CD4-positive, alpha-beta T cell (primary cell): ENCODE results near the gene ZNF443. TPM values are rescaled to one million over a fixed set of nuclear protein-coding genes. Genes with fewer than 3 reads are reported as not detected.
"Not testable (repeated sequence)": the region's sequence is repeated elsewhere in the genome, so short reads cannot be mapped to it uniquely, and the experiment has no call there.

Experiments used
- ATAC-seq: fragments of 200-7000 bp; cut with Tn5 transposase; one replicate; pipeline ENCODE4 v1.10.0; 2022; ENCODE audit warnings: mild to moderate bottlenecking; ENCODE audit not compliant: poor library complexity
- CTCF ChIA-PET: fragments of 350-600 bp; sonication (Branson Sonifier 250); formaldehyde crosslinking; loops from one replicate; lab custom pipeline; 2021; ENCODE audit warnings: antibody characterized with exemption, inconsistent platforms; lab: Charles Lee
- POLR2A ChIA-PET: fragments of 350-600 bp; sonication (Branson Sonifier 250); formaldehyde crosslinking; loops from one replicate; lab custom pipeline; 2021; ENCODE audit warnings: antibody characterized with exemption, inconsistent platforms; lab: Charles Lee
- DNase-seq, 14 experiments: peaks; one replicate each; pipeline ENCODE4 v3.0.0-alpha.2; 2013 to 2020; ENCODE audit warnings: mixed read lengths in 2 of 14
- H3K27ac ChIP-seq, 2 donors: one replicate each; pipeline versions ENCODE4 v1.5.1 to v1.7.0; 2013; ENCODE audit warnings: low read length in 2 of 2, low read depth in 1 of 2, mild to moderate bottlenecking in 1 of 2
- H3K27me3 ChIP-seq, 2 experiments: 1 replicate in 1 of 2; 2 replicates in 1 of 2; pipeline versions ENCODE4 v1.6.1 to v1.7.0; 2013; ENCODE audit warnings: low read length in 2 of 2, control low read depth in 1 of 2, mild to moderate bottlenecking in 1 of 2, moderate library complexity in 1 of 2; ENCODE audit not compliant: insufficient read depth in 2 of 2, control insufficient read depth in 1 of 2
- H3K36me3 ChIP-seq: one replicate; pipeline ENCODE4 v1.6.1; 2013; ENCODE audit warnings: low read length, control low read depth; ENCODE audit not compliant: insufficient read depth
- H3K4me1 ChIP-seq: one replicate; pipeline ENCODE4 v1.6.1; 2013; ENCODE audit warnings: low read length, control low read depth; ENCODE audit not compliant: insufficient read depth
- H3K4me3 ChIP-seq: one replicate; pipeline ENCODE4 v1.5.1; 2013; ENCODE audit warnings: mild to moderate bottlenecking, low read length, moderate library complexity
- H3K9me3 ChIP-seq, 2 experiments: 1 replicate in 1 of 2; 2 replicates in 1 of 2; pipeline versions ENCODE4 v1.6.1 to v1.7.0; 2013; ENCODE audit warnings: low read length in 2 of 2, mild to moderate bottlenecking in 2 of 2, control low read depth in 1 of 2, moderate library complexity in 1 of 2; ENCODE audit not compliant: control insufficient read depth in 1 of 2, insufficient read depth in 1 of 2
- H3K27ac Mint-ChIP-seq: one replicate; pipeline ENCODE4 v1.8.0; 2020; ENCODE audit warnings: mixed read lengths
- H3K27me3 Mint-ChIP-seq: one replicate; pipeline ENCODE4 v1.8.0; 2021; ENCODE audit warnings: mixed read lengths
- H3K36me3 Mint-ChIP-seq: one replicate; pipeline ENCODE4 v1.8.0; 2021; ENCODE audit warnings: low read depth, mixed read lengths
- H3K4me1 Mint-ChIP-seq: one replicate; pipeline ENCODE4 v1.8.0; 2021; ENCODE audit warnings: low read depth, mixed read lengths
- H3K4me3 Mint-ChIP-seq: one replicate; pipeline ENCODE4 v1.8.0; 2020; ENCODE audit warnings: mild to moderate bottlenecking, mixed read lengths
- H3K9me3 Mint-ChIP-seq: one replicate; pipeline ENCODE4 v1.8.0; 2020; ENCODE audit warnings: mixed read lengths
- intact Hi-C, 2 experiments: fragments of 100-400 bp; cut with DNase I in 1 of 2; cut with micrococcal nuclease in 1 of 2; formaldehyde crosslinking; loops; one replicate each; pipeline versions ENCODE4 v1.15.1 to v1.9.0; 2023 to 2025; cut with DNase I, micrococcal nuclease
- total RNA-seq, 174 experiments: library from RNA in 2 of 174; stranded (reverse) in 2 of 174; gene quantifications; one replicate each; pipeline ENCODE4 v1.2.3 and lab custom pipeline; 2021 to 2026
- TF ChIP-seq, protein P1 (sequence below): fragments of 200-600 bp; IDR thresholded peaks from one replicate; pipeline ENCODE4 v1.8.0; 2022; ENCODE audit warnings: antibody characterized with exemption, mild to moderate bottlenecking

Gene ZNF443
- total RNA-seq, 2 experiments from 2014 or later: 1.8 to 2.0 TPM

DNA sequence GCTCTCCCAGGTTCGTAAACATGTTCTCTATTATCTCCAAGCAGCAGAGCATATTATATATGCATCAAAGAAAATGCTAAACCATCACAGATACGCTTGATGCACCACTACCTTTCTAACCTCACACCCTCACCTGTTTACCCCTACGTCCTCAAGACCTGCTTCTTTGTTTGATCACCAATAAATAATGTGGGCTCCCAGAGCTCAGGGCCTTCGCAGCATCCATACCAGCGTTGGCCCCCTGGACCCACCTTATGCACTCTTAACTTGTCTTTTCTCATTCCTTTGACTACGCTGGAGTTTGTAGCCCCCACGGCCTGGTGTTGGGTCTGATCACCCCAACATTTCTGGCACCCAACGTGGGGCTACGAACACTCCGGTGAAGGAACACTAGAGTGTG is 10.0 kb upstream of the ZNF443 start:
- Histone ChIP-seq H3K9me3 (peaks cover 18 to 24% of the 10 kb centered on the region in 2 experiments), H3K27ac (no peak overlapping the region), H3K4me1 (no peaks in the 10 kb centered on the region), H3K4me3 (no peak overlapping the region), H3K27me3 (no peaks in the 10 kb centered on the region), H3K36me3 (no peaks in the 10 kb centered on the region)
- Mint-ChIP-seq H3K27ac (no peak overlapping the region), H3K27me3 (no peaks in the 10 kb centered on the region), H3K4me3 (no peak overlapping the region), H3K36me3 (peaks cover 39% of the 10 kb centered on the region), H3K9me3 (peaks cover 17% of the 10 kb centered on the region), H3K4me1 (no peaks in the 10 kb centered on the region)
- ChIA-PET POLR2A (no interaction called here), CTCF (no interaction called here)
- DNase-seq (no peak), ATAC-seq (no peak)
- intact Hi-C loops: no loop called here
- TF ChIP-seq, protein P1, sequence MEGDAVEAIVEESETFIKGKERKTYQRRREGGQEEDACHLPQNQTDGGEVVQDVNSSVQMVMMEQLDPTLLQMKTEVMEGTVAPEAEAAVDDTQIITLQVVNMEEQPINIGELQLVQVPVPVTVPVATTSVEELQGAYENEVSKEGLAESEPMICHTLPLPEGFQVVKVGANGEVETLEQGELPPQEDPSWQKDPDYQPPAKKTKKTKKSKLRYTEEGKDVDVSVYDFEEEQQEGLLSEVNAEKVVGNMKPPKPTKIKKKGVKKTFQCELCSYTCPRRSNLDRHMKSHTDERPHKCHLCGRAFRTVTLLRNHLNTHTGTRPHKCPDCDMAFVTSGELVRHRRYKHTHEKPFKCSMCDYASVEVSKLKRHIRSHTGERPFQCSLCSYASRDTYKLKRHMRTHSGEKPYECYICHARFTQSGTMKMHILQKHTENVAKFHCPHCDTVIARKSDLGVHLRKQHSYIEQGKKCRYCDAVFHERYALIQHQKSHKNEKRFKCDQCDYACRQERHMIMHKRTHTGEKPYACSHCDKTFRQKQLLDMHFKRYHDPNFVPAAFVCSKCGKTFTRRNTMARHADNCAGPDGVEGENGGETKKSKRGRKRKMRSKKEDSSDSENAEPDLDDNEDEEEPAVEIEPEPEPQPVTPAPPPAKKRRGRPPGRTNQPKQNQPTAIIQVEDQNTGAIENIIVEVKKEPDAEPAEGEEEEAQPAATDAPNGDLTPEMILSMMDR: no peak

DNA sequence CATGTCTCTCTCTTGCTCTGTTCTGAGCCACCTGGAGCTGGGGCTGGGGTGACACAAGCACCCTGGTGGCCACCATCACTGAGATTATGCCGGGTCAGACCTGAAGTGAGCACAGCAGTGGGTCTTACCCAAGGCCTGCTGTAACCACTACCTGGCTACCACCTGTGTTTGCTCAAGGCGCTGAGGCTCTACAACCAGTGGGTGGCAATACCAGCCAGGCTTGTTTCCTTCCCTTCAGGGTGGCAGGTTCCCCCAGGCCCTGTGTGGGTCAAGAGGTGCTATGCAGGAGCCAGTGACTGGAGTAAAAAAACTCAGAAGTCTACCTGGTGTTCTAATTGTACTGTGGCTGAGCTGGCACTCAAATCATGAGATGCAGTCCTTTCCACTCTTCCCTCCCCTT is 8.0 kb upstream of the ZNF443 start:
- Mint-ChIP-seq H3K4me3 (no peak overlapping the region), H3K27me3 (no peaks in the 10 kb centered on the region), H3K9me3 (peaks cover 23% of the 10 kb centered on the region), H3K36me3 (peaks cover 31% of the 10 kb centered on the region), H3K27ac (no peak overlapping the region), H3K4me1 (no peaks in the 10 kb centered on the region)
- Histone ChIP-seq H3K36me3 (no peaks in the 10 kb centered on the region), H3K9me3 (peaks cover 16 to 34% of the 10 kb centered on the region in 2 experiments), H3K27me3 (no peaks in the 10 kb centered on the region), H3K4me3 (no peak overlapping the region), H3K27ac (no peak overlapping the region), H3K4me1 (no peaks in the 10 kb centered on the region)
- intact Hi-C loops: no loop called here
- ChIA-PET POLR2A (no interaction called here), CTCF (no interaction called here)
- TF ChIP-seq, protein P1: no peak
- no peak for ATAC-seq
- no peak for DNase-seq

DNA sequence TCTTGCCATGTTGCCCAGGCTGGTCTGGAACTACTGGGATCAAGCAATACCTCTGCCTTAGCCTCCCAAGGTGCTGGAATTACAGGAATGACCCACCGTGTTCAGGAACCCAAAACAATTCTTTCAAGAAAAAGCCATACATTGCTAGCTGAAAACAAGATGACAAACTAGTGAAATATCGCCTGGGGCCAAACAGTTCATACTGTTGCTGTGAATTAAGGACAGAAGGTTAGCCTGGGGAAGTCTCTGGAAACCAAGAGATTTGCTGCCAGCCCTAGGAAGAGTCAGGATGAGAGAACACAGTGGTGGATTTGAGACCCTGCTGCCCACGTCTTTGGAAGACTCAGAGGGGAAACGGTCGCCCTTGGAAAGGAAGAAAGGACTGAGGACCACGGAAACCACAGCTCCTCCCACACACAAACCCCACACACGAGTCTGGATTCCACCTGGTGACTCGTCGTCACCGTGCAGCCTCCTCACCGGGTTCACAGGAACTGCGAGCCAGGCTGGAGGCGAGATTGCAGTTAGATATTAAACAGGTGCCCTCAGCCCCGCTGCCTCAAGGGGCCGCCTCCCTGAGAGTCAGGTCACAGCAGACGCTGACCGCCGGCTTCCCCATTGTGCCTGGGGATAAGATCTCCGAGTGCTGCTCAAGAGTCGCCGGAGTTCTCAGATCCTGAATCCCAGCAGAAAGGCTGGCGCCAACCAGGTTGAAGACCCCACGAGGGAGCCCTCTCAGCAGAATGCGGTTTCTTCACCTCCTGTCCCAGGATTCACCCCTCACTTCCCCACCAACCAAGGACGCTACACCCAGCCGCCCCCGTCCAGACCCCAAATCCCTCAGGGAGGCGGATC is 908 bp downstream of the ZNF443 start:
- H3K27ac ChIP-seq, H3K27me3 ChIP-seq, H3K27me3 Mint-ChIP-seq, H3K36me3 ChIP-seq, H3K9me3 Mint-ChIP-seq, H3K9me3 ChIP-seq: not testable (repeated sequence)
- DNase-seq (peak in 10 of 14 experiments; percentile 1 to 74 (median 13)), ATAC-seq (peak; percentile 9)
- CTCF ChIA-PET: interaction anchor here (0.9 kb wide), 1 partner anchor 8 kb away, joined by 4 read pairs; no protein-coding TSS in a partner anchor
- Mint-ChIP-seq H3K27ac (peak overlapping the region; percentile 86), H3K36me3 (peaks cover 13% of the 10 kb centered on the region), H3K4me1 (peaks cover 13% of the 10 kb centered on the region), H3K4me3 (peak overlapping the region; percentile 92)
- POLR2A ChIA-PET: interaction anchor here (1.1 to 2.0 kb wide), 5 partner anchors 38 to 642 kb away, joined by 3 to 14 read pairs (median 7); partner anchors contain the start of genes ZNF563 and ZNF799
- intact Hi-C loops: loop anchor here (2.0 to 5.0 kb wide), 7 partner anchors 38 to 278 kb away; partner anchors contain the start of genes ZNF44 (in 2 of the 2), ZNF709 (in 2 of the 2), ZNF136 (in 1 of the 2) and ZNF799 (in 1 of the 2)
- H3K4me1 ChIP-seq: peaks cover 17% of the 10 kb centered on the region
- H3K4me3 ChIP-seq: peak overlapping the region; percentile 85

DNA sequence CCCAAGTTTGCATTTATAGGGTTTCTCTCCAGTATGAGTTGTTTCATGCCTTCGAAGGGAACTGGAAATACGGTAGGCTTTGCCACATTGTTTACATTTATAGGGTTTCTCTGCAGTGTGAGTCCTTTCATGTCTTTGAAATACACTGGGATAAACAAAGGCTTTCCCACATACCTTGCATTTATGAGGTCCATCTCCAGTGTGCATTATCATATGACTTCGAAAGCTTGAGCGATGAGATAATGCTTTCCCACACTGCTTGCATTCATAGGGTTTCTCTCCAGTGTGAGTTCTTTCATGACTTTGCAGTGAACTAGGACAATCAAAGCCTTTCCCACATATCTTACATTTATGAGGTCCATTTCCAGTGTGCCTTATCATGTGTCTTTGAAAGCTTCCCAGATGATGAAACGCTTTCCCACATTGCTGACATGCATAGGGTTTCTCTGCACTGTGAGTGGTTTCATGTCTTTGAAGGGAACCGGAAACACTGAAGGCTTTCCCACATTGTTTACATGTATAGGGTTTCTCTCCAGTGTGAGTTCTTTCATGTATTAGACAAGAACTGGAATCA is 10.0 kb downstream of the ZNF443 start:
- H3K27me3 Mint-ChIP-seq, H3K4me1 ChIP-seq, H3K9me3 Mint-ChIP-seq, H3K4me3 Mint-ChIP-seq, H3K27ac Mint-ChIP-seq, H3K4me3 ChIP-seq, ATAC-seq, DNase-seq, H3K4me1 Mint-ChIP-seq, H3K27ac ChIP-seq, POLR2A ChIA-PET, H3K27me3 ChIP-seq, intact Hi-C loops, CTCF ChIA-PET: not testable (repeated sequence)
- Histone ChIP-seq H3K9me3 (peaks cover 11 to 21% of the 10 kb centered on the region in 2 experiments), H3K36me3 (peaks cover 18% of the 10 kb centered on the region)
- peaks cover 71% of the 10 kb centered on the region for H3K36me3 Mint-ChIP-seq
